ENCODE measurements around the gene ATP6V0A4.

DNA sequence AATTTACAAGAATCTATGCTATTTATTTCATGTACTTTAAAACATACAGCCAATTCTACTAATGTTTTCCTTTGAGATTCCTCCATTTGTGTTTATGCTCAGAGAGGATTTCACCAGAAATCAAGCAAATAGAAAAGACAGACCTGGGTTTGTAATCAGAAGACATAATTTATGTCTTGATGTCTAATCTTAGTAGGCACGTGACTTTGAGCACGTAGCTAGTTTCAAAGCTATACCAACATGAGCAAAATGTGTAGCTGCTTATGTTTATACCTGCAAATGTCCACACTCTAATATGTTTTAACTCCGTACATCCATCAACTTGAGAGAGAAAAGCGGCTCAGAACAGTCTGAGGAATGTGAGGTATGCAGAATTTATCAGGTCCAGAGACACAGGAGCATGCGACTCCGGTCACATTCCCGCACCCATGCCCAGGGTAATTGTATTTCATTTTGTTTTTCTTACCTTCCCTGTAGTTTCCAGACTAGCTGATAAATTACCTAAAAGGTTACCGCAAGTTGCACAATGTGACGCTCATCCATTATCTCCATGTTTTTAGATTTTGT lies 136.8 kb downstream of the ATP6V0A4 start:
- no peak for TF ChIP-seq ZFP30 (CRISPR knock-in tag; IDR thresholded peaks at IDR 0.05)
- TF ChIP-seq, protein P1, sequence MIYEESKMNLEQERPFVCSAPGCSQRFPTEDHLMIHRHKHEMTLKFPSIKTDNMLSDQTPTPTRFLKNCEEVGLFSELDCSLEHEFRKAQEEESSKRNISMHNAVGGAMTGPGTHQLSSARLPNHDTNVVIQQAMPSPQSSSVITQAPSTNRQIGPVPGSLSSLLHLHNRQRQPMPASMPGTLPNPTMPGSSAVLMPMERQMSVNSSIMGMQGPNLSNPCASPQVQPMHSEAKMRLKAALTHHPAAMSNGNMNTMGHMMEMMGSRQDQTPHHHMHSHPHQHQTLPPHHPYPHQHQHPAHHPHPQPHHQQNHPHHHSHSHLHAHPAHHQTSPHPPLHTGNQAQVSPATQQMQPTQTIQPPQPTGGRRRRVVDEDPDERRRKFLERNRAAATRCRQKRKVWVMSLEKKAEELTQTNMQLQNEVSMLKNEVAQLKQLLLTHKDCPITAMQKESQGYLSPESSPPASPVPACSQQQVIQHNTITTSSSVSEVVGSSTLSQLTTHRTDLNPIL (CRISPR knock-in tag; IDR thresholded peaks at IDR 0.05; ENCODE audit: low read depth): no peak
- TF ChIP-seq BACH2 (CRISPR knock-in tag; IDR thresholded peaks at IDR 0.05; ENCODE audit: borderline replicate concordance): no peak
- TF ChIP-seq ESRRG (CRISPR knock-in tag; IDR thresholded peaks at IDR 0.05): 0 out of 2 replicates have a peak, but pooled peaks have one; percentile 6
- TF ChIP-seq ARNTL (CRISPR knock-in tag; IDR thresholded peaks at IDR 0.05; ENCODE audit: borderline replicate concordance, low read depth): no peak
- TF ChIP-seq, protein P2, sequence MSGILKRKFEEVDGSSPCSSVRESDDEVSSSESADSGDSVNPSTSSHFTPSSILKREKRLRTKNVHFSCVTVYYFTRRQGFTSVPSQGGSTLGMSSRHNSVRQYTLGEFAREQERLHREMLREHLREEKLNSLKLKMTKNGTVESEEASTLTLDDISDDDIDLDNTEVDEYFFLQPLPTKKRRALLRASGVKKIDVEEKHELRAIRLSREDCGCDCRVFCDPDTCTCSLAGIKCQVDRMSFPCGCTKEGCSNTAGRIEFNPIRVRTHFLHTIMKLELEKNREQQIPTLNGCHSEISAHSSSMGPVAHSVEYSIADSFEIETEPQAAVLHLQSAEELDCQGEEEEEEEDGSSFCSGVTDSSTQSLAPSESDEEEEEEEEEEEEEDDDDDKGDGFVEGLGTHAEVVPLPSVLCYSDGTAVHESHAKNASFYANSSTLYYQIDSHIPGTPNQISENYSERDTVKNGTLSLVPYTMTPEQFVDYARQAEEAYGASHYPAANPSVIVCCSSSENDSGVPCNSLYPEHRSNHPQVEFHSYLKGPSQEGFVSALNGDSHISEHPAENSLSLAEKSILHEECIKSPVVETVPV (CRISPR knock-in tag; IDR thresholded peaks at IDR 0.05): no peak
- TF ChIP-seq PPARA (CRISPR knock-in tag; IDR thresholded peaks at IDR 0.05; ENCODE audit: borderline replicate concordance): no peak
- TF ChIP-seq ZNF565 (CRISPR knock-in tag; conservative IDR thresholded peaks at IDR 0.05; ENCODE audit: low read depth): no peak
- TF ChIP-seq ZC3H10 (CRISPR knock-in tag; IDR thresholded peaks at IDR 0.05): no peak
- no peak for TF ChIP-seq CSDC2 (CRISPR knock-in tag; IDR thresholded peaks at IDR 0.05)
- no peak for TF ChIP-seq ZNF8 (CRISPR knock-in tag; IDR thresholded peaks at IDR 0.05)
- TF ChIP-seq, protein P3, sequence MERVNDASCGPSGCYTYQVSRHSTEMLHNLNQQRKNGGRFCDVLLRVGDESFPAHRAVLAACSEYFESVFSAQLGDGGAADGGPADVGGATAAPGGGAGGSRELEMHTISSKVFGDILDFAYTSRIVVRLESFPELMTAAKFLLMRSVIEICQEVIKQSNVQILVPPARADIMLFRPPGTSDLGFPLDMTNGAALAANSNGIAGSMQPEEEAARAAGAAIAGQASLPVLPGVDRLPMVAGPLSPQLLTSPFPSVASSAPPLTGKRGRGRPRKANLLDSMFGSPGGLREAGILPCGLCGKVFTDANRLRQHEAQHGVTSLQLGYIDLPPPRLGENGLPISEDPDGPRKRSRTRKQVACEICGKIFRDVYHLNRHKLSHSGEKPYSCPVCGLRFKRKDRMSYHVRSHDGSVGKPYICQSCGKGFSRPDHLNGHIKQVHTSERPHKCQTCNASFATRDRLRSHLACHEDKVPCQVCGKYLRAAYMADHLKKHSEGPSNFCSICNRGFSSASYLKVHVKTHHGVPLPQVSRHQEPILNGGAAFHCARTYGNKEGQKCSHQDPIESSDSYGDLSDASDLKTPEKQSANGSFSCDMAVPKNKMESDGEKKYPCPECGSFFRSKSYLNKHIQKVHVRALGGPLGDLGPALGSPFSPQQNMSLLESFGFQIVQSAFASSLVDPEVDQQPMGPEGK (CRISPR knock-in tag; IDR thresholded peaks at IDR 0.05; ENCODE audit: borderline replicate concordance): no peak
- no peak; the same call in 1 of the 2 replicates for TF ChIP-seq GLIS3 (CRISPR knock-in tag; IDR thresholded peaks at IDR 0.05)
- TF ChIP-seq ZFP3 (CRISPR knock-in tag; IDR thresholded peaks at IDR 0.05): no peak

Data from SK-N-SH treated with all-trans-retinoic acid at 6 μM for 48 hours (cell line).